GM19193 (cell line): ENCODE measurements around the gene GNAT1.

Experiments
- POLR2A ChIP-seq: IDR thresholded peaks from 4 replicates; pipeline ENCODE4 v1.6.1; 2011; ENCODE audit not compliant: insufficient read depth, insufficient read length; ENCODE audit errors: extremely low read depth

GNAT1 gene

DNA sequence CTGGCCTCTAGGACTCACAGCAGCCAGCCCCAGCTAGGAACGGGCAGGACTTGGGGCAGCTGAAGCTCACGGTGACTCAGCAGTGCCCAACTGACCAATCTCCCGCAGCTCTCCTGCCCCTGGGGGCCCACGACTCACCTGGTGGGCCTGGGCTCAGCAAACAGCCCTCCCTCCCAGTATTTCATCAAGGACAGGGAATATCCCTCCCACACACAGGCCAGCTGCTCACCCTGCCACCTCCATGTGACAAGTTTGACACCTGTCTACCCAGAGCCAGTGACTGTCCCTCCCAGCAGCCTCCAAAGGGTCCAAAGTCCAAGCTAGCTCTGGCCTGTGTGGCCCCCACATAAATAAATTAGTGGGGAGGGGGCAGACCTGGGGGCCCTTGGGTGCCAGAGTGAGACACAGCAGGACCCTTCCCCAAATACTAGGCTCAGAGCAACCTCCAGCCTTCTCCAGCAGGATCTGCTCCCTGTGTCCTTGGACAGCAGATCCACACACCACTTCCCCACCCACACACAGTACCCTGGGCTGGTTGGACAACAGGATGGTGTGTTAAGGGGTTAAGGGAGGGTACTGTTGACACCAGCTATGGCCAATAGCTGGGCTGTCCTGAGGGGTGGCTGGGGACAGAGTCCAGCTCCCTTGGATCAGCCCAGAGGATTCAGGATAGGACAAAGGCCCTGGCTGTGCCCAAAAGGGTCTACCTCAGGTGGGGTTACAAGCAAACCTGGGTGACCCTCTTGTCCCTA, 4.3 kb downstream of the GNAT1 start:
- TF ChIP-seq POLR2A: no peak

DNA sequence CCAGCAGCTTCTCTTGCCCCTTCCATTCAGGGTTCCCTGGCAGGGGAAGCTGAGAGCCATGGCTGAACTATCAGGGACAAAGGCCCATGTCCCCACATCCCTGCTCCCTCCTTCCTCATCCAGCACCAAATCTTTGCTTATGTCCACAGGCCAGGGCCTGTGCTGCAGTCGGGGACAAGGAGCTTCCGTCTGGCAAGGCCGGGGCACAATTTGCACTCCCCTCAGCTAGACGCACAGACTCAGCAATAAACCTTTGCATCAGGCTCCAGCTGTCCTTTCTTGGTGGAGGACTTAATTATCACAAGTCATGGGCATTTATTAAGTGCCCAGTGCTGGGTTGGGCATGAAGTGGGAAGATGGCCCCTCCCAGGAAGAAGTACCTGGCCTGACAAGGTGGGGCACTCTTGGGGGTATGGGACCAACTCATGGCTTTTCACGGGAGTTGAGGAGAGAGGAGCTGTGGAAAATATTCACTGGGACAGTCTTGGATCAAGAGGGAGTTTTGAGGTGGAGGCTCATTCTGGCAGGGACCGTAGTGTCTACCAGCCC, 4.9 kb downstream of the GNAT1 start:
- no peak for TF ChIP-seq POLR2A

DNA sequence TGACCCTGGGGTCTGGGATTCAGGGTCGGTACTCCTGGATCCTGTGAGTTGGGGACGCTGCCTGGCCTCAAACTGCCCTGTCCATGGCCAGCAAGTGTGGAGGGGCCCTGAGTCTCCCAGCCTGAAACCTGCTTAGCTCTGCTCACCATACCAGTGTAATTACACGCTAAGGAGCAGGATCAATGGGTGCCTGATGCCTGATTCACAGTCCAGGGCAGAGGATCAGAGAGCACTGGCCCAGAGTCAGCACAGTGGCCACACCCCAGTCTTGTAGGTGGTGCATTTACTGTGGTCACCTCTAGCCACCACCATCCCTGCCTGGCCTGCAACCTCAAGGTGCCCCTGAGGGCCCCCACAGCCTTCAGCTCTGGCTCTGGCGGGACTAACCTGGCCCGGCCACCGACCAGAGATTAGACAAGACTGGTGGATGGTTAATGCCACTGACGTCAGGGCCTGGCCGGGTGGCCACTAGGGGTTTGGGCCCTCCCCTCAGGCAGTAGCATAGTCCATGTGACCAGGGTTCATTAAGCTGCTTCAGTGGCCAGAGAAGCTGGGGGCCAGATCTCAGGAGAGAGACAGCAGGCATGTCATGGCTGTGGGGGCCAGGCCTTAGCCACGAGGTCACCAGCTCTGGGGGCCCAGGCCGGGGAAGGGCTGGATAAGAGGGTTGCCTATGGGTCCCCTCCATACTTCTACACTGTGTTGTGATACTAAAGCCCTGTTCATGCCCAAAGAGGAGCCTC, 10.3 kb downstream of the GNAT1 start:
- no peak for TF ChIP-seq POLR2A

DNA sequence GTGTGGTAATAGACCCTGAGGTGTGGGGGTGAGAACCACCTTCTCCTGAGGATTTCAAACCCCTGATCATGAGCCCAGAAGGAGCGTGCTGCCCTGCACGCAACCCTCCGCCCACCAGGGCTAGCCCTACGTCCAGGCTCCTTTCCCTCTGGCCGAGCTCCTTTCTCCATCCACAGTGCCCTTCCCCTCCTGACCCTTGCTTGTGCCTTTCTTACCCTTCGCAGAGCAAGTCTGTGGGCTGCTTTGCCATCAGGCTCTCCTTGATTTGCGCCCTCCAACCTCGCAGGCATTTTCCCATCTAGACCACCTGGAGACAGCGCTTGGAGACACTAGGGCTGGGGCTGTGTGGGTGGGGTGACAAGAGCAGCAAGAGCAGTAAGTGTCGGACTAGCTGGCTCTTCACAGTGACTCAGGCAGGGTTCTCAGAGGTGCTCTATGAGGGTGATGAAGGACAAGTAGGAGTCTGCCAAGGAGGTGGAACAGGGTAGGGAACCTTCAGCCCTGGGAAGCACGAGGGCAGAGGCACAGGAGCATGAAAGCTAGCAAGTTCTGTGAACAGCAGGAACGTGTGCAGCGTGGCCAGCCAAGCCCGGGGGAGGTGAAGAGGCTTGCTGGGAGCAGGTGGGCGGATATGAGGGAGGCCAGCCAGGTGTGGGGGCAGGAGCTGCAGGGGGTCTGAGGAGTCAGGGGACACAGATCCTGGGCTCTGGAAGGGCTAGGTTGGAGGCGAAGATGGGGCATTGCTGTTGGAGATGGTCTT, 11.1 kb downstream of the GNAT1 start:
- no peak for TF ChIP-seq POLR2A

DNA sequence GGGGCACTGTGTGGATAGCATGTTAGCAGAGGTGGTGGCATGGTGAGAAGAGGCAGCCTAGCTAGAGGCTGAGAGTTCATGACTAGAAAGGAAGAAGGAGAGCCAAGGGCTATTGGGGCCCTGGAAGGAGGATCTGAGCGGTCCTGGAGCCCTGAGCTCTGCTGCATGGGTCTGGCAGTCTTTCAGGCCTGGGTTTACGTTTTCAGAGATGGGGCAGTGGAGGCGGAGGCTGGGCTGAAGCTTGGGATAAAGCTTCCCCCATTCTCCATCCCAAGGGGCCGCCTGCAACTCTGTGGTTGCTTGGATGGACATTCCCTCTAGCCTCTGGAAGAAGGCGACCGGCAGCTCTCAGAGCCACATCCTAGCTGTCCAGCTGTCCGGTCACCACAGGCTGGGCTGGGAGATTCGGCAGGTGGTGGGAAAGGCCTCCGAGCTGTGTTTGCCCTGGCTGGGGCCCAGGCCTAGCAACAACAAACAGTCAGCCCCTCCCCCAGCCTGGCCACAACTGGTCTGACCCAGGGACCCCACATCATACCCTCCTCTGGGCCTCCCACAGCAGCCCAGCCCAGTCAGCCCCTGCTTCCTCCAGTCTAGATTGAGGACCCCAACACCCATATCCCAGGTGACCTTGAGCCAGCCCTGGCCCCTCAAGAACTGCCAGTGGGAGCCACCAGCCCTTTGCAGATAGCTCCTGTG, 11.9 kb downstream of the GNAT1 start:
- no peak for TF ChIP-seq POLR2A

DNA sequence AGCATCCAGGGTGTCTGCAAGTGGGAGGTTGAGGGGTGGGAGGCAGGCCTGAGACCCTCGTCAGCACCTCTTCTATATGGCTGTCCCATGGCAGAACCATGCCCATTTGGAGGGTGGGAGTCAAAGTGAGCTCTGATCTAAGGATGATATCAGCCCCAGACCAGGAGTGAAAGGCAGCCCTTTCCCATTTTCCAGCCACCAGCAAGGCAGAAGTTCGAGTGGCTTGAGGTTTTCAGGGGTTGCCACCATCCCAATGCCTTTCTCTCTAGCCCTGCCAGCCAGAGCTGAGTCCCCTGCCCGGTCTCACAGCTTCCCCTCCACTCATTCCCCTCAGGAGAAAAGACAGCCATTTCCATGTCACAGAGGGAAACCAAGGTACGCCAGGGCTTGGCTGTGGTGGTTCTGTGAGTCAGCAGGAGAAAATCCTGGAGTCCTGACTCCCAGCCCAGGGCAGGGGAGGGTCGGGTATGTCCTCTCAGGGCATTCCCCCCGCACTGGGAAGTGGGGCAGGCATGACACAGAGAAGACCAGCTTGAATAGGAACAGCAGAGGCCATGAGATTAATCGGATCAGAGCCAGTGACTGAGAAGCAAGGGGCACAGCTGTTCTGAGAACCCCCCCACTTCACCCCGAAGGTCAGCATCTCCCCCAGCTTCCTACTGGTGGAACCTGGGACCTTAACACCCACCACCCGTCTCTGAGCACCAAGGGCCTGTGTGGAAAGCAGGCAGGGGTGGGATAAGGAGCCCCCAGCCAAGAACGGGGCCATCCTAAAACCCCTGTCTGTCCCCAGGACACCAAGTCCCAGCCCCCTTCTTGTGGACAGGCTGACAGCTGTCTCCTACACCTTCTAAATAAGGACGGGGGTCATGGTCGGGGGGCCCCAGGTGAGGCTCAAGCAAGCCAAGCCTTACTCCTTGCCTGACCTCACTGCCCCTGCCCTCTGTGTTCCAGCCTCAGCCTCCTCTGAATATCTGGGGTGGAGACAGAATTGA, 12.7 kb downstream of the GNAT1 start:
- TF ChIP-seq POLR2A: no peak

DNA sequence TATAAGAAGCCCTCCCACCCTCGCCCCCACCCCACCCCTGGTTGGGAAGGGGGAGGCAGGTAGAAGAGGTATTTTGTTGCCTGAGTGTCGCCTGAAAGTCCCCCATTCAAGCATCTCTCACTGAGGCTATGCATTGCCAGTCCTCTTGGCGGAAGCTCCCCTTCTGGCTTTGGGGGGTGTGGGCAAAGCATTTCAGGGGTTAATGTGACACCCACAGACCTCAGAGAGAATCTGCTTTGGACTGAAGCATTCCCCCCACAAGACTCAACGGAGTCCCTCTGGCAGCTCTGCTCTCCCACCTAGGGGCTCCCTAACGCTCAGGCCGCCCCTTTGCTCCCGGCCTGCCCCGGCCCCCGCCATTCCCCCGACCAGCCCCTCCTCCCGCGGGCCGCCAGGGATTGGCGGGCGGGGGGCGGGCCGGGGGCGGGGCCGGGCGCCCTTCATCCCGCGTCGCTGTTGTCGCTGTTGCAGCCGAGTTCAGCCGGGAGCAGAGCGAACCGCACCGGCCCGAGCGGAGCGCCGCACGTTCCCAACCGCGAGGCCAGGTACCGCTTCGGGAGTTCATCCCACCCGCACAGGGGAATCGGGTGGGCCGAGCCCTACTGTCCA, 13.5 kb downstream of the GNAT1 start, which contains the start of gene SLC38A3:
SLC38A3 (plus strand) TSS at position 468 of the 609 bp plus-strand sequence. CDS start 8,929 bp downstream, outside the sequence.
- no peak for TF ChIP-seq POLR2A

DNA sequence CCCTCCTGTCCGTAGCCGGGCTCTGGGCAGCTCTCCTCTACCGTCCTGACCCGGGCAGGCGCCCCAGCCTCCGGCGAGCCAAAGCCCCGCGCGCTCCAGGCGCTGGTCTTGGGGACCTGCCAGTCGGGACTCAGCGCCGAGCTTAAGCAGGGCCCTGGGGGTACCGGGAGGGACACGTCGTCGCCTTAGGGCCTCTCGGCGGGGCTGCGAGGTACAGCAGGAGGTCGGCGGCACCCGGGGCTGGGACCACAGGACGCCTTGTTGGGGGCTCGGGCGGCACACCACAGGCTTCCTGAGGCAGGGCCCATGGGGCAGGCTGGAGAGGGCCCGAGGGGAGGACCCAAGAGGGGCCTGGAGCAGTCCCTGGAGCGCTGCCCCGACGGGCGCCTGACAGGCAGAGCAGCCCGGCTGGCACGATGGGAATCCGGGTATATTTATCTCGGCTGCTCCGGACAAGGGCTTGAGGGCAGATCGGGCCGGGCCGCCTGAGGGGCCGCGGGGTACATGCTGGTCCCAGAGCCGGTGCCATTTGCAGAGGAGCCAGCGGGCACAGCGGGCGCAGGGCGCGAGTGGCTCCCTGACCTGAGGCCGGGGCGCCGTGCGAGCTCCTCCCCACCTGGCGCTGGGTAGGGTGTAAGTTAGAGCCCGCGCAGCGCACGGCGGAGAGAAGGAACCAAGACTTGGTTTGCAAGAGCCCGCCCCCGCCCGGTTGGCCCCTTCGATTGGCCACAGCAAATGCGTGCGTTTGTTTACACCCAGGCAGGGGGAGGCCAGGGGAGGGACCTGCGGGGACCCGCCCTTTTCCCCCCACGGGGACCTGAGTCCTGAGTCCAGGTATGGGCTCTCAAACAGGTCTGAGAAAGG, 14.2 kb downstream of the GNAT1 start:
- TF ChIP-seq POLR2A: no peak

DNA sequence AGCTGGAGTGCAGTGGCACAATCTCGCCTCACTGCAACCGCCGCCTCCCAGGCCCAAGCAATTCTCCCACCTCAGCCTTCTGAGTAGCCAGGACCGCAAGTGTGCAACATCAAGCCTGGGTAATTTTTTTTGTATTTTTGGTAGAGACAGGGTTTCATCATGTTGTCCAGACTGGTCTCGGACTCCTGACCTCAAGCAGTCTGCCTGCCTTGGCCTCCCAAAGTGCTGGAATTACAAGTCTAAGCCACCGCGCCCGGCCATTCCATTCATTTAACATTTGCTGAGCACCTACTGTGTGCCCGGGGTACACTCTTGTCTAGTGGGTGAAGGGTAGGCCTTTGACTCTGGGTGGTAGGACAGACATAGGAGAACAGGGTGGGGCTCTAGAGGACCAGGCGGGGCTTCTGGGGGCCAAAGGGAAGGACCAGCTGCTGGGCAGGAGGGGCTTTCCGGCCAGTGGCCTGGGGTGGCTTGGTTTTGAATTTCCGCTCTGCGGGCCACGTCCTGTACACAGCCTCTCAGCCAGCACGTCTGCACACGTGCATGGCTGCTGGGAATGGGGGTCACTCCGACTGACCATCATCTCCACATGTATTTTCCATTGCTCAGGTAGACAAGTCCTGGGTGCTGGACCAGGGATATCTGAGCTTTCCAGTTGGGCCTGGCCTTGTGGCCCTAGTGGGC, 16.1 kb downstream of the GNAT1 start:
- no peak for TF ChIP-seq POLR2A

DNA sequence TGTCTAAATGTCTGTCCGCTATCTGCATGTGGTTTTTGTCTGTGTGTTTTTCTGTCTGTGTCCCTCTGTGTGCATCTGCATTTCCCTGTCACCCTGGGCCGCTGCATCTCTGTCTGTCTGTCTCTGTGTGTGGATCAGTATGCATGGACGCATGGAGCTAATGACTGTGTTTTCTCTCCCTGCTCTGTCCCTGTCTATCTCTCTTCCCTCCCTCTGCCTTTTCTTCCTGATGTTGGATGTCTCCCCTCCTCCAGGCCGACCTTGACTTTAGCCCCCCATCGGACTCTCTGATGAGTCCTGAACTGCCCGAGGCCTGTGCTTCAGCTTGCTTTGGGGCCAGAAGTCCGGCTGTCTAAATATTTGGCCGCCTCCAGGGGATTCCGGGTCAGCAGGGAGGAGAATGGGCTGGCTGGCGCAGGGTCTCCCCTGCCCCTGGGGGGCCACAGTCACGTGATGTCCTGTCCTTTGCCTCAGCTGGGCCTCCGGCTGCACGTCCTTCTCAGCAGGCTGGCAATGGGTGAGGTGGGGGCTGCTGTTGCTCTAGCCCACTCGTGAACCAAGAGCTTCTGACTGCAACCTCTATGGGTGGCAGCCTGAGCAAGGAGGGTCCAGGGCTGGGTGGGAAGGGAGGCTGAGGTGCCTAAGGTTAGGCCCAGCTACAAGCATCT, 17.4 kb downstream of the GNAT1 start:
- TF ChIP-seq POLR2A: no peak

DNA sequence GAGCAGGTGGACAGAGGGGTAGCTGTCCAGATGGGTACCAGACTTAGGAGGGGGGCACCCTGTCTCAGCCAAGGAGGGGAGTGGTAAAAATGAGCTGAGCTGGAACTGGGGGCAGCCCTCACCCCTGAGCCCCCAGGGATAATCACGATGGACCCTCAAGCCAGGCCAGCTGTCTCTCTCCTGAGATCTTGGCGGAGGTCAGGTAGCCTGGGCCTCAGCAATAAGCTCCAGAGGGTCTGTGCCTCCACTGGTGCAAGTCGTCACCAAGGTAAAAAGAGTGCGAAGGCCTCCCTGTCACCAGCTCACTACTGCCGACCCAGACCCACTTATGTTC, 18.7 kb downstream of the GNAT1 start:
- TF ChIP-seq POLR2A: no peak
